ENCODE data around the gene ART5.
"Not testable (repeated sequence)": the region's sequence is repeated elsewhere in the genome, so short reads cannot be mapped to it uniquely, and the experiment has no call there.

The ART5 gene

GRCh38 chr11:3641701-3642070 is at the start of gene ART5:
ART5 (minus strand) TSS chr11:3641992; CDS start chr11:3641862, 130 bp downstream.
- no peak for DNase-seq

- DNase-seq: no peak
Observed at GRCh38 chr11:3686751-3687150, 45.0 kb upstream of the ART5 start.

- DNase-seq: no peak
Observed at GRCh38 chr11:3685923-3686322, 44.1 kb upstream of the ART5 start.

- no peak for DNase-seq
Observed at GRCh38 chr11:3684819-3685172, 43.0 kb upstream of the ART5 start.

GRCh38 chr11:3684129-3684818 is 42.5 kb upstream of the ART5 start:
- no peak for DNase-seq

GRCh38 chr11:3683039-3683438 is 41.2 kb upstream of the ART5 start:
- DNase-seq: no peak

- DNase-seq: no peak
Observed at GRCh38 chr11:3679077-3679476, 37.3 kb upstream of the ART5 start.

- no peak for DNase-seq
Observed at GRCh38 chr11:3675971-3676370, 34.2 kb upstream of the ART5 start.

GRCh38 chr11:3674189-3674588 is 32.4 kb upstream of the ART5 start:
- no peak for DNase-seq

GRCh38 chr11:3671334-3672254 is 29.8 kb upstream of the ART5 start, which contains the start of gene CHRNA10:
CHRNA10 (minus strand) TSS chr11:3671384; CDS start chr11:3671312, 72 bp downstream.
- DNase-seq: no peak

GRCh38 chr11:3669742-3670183 is 28.0 kb upstream of the ART5 start:
- no peak for DNase-seq

GRCh38 chr11:3669128-3669527 is 27.3 kb upstream of the ART5 start:
- DNase-seq: no peak

- no peak for DNase-seq
Observed at GRCh38 chr11:3667149-3668035, 25.6 kb upstream of the ART5 start.

GRCh38 chr11:3666023-3666530 is 24.3 kb upstream of the ART5 start:
- DNase-seq: no peak

GRCh38 chr11:3665336-3666022 is 23.7 kb upstream of the ART5 start:
- no peak for DNase-seq

GRCh38 chr11:3664032-3664630 is 22.3 kb upstream of the ART5 start:
- no peak for DNase-seq

- no peak for DNase-seq
Observed at GRCh38 chr11:3662856-3663255, 21.1 kb upstream of the ART5 start.

GRCh38 chr11:3660960-3661359 is 19.2 kb upstream of the ART5 start:
- DNase-seq: no peak

GRCh38 chr11:3659595-3660515 is 18.1 kb upstream of the ART5 start:
- DNase-seq: no peak

GRCh38 chr11:3658252-3658651 is 16.5 kb upstream of the ART5 start:
- DNase-seq: no peak

- DNase-seq: not testable (repeated sequence)
Observed at GRCh38 chr11:3657331-3657730, 15.5 kb upstream of the ART5 start.

Data from amniotic stem cell (primary cell).